K562 (cell line): ENCODE data around the gene PIGB. TPM values are rescaled to one million over a fixed set of nuclear protein-coding genes. Genes with fewer than 3 reads are reported as not detected.
A peak's percentile ranks its signal among the peaks of the same experiment; 100 is the strongest.

Source experiments
- ADNP ChIP-seq: fragments of 200-800 bp; sonication (Bioruptor generic); IDR thresholded peaks from 2 replicates; pipeline ENCODE4 v1.6.1; 2016; ENCODE audit warnings: missing genetic modification characterization, missing compliant biosample characterization
- CC2D1A ChIP-seq: fragments of 450-650 bp; IDR thresholded peaks from 2 replicates; pipeline ENCODE4 v1.6.1; 2017; ENCODE audit warnings: mild to moderate bottlenecking
- HMG20B ChIP-seq: fragments of 250-450 bp; sonication (Bioruptor Pico); IDR thresholded peaks from 2 replicates; pipeline ENCODE4 v1.5.0; 2021; ENCODE audit warnings: mild to moderate bottlenecking
- MBD2 ChIP-seq: sonication (generic); IDR thresholded peaks from 2 replicates; pipeline ENCODE4 v1.6.1; 2016; ENCODE audit warnings: low read depth, borderline replicate concordance
- OTX1 ChIP-seq: fragments of 450-650 bp; formaldehyde crosslinking; IDR thresholded peaks from 2 replicates; pipeline ENCODE4 v1.4.0; 2022; ENCODE audit warnings: mild to moderate bottlenecking
- PYGO2 ChIP-seq: fragments of 450-650 bp; IDR thresholded peaks from 2 replicates; pipeline ENCODE4 v1.6.1; 2016; ENCODE audit warnings: mild to moderate bottlenecking, missing genetic modification characterization, moderate library complexity, missing compliant biosample characterization
- SMARCE1 ChIP-seq: fragments of 450-650 bp; IDR thresholded peaks from 2 replicates; pipeline ENCODE4 v1.7.1; 2016; ENCODE audit warnings: mild to moderate bottlenecking
- WHSC1 ChIP-seq: IDR thresholded peaks from one replicate; pipeline ENCODE4 v1.6.1; 2012; ENCODE audit warnings: low read length, control low read depth, inconsistent platforms
- ZKSCAN3 ChIP-seq: fragments of 250-450 bp; sonication (Bioruptor Pico); IDR thresholded peaks from 2 replicates; pipeline ENCODE4 v1.4.0; 2020
- ZNF232 ChIP-seq: sonication (generic); formaldehyde crosslinking; IDR thresholded peaks from 2 replicates; pipeline ENCODE4 v1.8.0; 2022; ENCODE audit warnings: mild to moderate bottlenecking, missing genetic modification reagents
- ZNF583 ChIP-seq: fragments of 250-450 bp; sonication (Bioruptor Pico); IDR thresholded peaks from 2 replicates; pipeline ENCODE4 v1.4.0; 2020
- ZNF764 ChIP-seq: fragments of 250-450 bp; sonication (Bioruptor Pico); IDR thresholded peaks from 2 replicates; pipeline ENCODE4 v1.4.0; 2020; ENCODE audit warnings: low read depth, mild to moderate bottlenecking, moderate library complexity
- polyA plus RNA-seq, 8 experiments: library from polyadenylated mRNA; depleted of rRNA in 4 of 8; stranded (reverse) in 5 of 8; unstranded in 3 of 8; fragments of >200 nt; fragmentation: Nextera tagmentation in 2 of 8; fragmentation: Illumina TruSeq in 1 of 8; extraction: Ambion mirVana in 2 of 8; extraction: Trizol in 1 of 8; gene quantifications; 2 replicates each; pipeline versions ENCODE4 v1.2.1 to v1.2.3, GENCODE V29; 2011 to 2014; ENCODE audit warnings: inconsistent platforms in 1 of 8, missing spikeins in 1 of 8
- total RNA-seq, 7 experiments: library from RNA; depleted of rRNA in 6 of 7; stranded (reverse); fragments of >200 nt in 6 of 7; fragmentation: Illumina TruSeq in 2 of 7; extraction: Trizol in 2 of 7; gene quantifications; 2 replicates each; pipeline versions ENCODE4 v1.2.1 to v1.2.3, GENCODE V29; 2011 to 2021; ENCODE audit warnings: low replicate concordance in 1 of 7
- TF ChIP-seq, protein P1 (sequence below): IDR thresholded peaks from 2 replicates; pipeline ENCODE4 v1.6.1; 2016; ENCODE audit warnings: missing genetic modification characterization, missing compliant biosample characterization
- TF ChIP-seq, protein P2 (sequence below): fragments of 450-650 bp; IDR thresholded peaks from 2 replicates; pipeline ENCODE4 v1.6.1; 2016; ENCODE audit warnings: missing biosample characterization, missing genetic modification characterization
- TF ChIP-seq, protein P3 (sequence below): fragments of 250-450 bp; sonication (Bioruptor Pico); IDR thresholded peaks from 2 replicates; pipeline ENCODE4 v1.4.0; 2020; ENCODE audit warnings: mild to moderate bottlenecking
- TF ChIP-seq, protein P4 (sequence below): fragments of 250-450 bp; sonication (Bioruptor Pico); IDR thresholded peaks from 2 replicates; pipeline ENCODE4 v1.4.0; 2020; ENCODE audit warnings: mild to moderate bottlenecking, moderate library complexity
- TF ChIP-seq, protein P5 (sequence below): fragments of 450-650 bp; IDR thresholded peaks from 2 replicates; pipeline ENCODE4 v1.6.1; 2016; ENCODE audit warnings: borderline replicate concordance
- TF ChIP-seq, protein P6 (sequence below): sonication (generic); formaldehyde crosslinking; IDR thresholded peaks from 2 replicates; pipeline ENCODE4 v1.8.0; 2022; ENCODE audit warnings: mild to moderate bottlenecking, missing genetic modification reagents

The PIGB gene
- total and polyA plus RNA-seq, 9 of the 15 experiments (the other 6 are each of a cell fraction or from before 2014, with no cell fraction given), result 9.9 to 32.3 (median 18.2) TPM

DNA sequence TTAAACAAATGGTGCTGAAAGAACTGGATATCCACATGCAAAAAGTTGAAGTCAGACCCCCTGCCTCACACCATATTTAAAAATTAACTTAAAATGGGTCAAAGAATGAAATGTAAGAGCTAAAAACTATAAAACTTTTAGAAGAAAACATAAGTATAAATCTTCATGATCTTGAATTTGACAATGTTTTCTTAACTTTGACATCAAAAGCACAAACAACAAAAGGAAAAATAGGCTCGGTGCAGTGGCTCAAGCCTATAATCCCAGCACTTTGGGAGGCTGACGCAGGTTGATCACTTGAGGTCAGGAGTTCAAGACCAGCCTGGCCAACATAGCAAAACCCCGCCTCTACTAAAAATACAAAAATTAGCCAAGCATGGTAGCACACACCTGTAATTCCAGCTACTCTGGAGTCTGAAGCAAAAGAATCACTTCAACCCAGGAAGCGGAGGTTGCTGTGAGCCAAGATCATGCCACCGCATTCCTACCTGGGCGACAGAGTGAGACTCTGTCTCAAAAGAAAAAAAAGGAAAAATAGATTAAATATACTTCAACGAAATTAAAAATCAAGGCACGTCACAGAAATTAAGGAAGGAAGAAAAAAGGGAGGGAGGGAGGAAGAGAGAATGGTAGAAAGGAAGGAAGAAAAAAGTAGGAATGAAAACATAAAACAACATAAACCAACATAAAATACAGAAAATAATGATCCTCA, 30.9 kb upstream of the PIGB start (continued):
- TF ChIP-seq ZNF232 (no peak), MBD2 (no peak), CC2D1A (no peak), SMARCE1 (0 out of 2 replicates have a peak, but pooled peaks have one; percentile 21), PYGO2 (tag) (no peak), HMG20B (CRISPR knock-in tag) (no peak), OTX1 (CRISPR knock-in tag) (0 out of 2 replicates have a peak, but pooled peaks have one; percentile 12), ADNP (tag) (peak; percentile 67), ZKSCAN3 (CRISPR knock-in tag) (no peak), ZNF764 (no peak), ZNF583 (CRISPR knock-in tag) (0 out of 2 replicates have a peak, but pooled peaks have one; percentile 51), WHSC1 (no peak)
- TF ChIP-seq, protein P1, sequence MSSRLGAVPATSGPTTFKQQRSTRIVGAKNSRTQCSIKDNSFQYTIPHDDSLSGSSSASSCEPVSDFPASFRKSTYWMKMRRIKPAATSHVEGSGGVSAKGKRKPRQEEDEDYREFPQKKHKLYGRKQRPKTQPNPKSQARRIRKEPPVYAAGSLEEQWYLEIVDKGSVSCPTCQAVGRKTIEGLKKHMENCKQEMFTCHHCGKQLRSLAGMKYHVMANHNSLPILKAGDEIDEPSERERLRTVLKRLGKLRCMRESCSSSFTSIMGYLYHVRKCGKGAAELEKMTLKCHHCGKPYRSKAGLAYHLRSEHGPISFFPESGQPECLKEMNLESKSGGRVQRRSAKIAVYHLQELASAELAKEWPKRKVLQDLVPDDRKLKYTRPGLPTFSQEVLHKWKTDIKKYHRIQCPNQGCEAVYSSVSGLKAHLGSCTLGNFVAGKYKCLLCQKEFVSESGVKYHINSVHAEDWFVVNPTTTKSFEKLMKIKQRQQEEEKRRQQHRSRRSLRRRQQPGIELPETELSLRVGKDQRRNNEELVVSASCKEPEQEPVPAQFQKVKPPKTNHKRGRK (tag), result peak; percentile 74
- TF ChIP-seq, protein P2, sequence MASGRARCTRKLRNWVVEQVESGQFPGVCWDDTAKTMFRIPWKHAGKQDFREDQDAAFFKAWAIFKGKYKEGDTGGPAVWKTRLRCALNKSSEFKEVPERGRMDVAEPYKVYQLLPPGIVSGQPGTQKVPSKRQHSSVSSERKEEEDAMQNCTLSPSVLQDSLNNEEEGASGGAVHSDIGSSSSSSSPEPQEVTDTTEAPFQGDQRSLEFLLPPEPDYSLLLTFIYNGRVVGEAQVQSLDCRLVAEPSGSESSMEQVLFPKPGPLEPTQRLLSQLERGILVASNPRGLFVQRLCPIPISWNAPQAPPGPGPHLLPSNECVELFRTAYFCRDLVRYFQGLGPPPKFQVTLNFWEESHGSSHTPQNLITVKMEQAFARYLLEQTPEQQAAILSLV, result no peak
- TF ChIP-seq, protein P3, sequence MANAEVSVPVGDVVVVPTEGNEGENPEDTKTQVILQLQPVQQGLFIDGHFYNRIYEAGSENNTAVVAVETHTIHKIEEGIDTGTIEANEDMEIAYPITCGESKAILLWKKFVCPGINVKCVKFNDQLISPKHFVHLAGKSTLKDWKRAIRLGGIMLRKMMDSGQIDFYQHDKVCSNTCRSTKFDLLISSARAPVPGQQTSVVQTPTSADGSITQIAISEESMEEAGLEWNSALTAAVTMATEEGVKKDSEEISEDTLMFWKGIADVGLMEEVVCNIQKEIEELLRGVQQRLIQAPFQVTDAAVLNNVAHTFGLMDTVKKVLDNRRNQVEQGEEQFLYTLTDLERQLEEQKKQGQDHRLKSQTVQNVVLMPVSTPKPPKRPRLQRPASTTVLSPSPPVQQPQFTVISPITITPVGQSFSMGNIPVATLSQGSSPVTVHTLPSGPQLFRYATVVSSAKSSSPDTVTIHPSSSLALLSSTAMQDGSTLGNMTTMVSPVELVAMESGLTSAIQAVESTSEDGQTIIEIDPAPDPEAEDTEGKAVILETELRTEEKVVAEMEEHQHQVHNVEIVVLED (CRISPR knock-in tag), result no peak
- TF ChIP-seq, protein P4, sequence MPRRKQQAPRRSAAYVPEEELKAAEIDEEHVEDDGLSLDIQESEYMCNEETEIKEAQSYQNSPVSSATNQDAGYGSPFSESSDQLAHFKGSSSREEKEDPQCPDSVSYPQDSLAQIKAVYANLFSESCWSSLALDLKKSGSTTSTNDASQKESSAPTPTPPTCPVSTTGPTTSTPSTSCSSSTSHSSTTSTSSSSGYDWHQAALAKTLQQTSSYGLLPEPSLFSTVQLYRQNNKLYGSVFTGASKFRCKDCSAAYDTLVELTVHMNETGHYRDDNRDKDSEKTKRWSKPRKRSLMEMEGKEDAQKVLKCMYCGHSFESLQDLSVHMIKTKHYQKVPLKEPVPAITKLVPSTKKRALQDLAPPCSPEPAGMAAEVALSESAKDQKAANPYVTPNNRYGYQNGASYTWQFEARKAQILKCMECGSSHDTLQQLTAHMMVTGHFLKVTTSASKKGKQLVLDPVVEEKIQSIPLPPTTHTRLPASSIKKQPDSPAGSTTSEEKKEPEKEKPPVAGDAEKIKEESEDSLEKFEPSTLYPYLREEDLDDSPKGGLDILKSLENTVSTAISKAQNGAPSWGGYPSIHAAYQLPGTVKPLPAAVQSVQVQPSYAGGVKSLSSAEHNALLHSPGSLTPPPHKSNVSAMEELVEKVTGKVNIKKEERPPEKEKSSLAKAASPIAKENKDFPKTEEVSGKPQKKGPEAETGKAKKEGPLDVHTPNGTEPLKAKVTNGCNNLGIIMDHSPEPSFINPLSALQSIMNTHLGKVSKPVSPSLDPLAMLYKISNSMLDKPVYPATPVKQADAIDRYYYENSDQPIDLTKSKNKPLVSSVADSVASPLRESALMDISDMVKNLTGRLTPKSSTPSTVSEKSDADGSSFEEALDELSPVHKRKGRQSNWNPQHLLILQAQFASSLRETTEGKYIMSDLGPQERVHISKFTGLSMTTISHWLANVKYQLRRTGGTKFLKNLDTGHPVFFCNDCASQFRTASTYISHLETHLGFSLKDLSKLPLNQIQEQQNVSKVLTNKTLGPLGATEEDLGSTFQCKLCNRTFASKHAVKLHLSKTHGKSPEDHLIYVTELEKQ (CRISPR knock-in tag), result no peak
- TF ChIP-seq, protein P5, sequence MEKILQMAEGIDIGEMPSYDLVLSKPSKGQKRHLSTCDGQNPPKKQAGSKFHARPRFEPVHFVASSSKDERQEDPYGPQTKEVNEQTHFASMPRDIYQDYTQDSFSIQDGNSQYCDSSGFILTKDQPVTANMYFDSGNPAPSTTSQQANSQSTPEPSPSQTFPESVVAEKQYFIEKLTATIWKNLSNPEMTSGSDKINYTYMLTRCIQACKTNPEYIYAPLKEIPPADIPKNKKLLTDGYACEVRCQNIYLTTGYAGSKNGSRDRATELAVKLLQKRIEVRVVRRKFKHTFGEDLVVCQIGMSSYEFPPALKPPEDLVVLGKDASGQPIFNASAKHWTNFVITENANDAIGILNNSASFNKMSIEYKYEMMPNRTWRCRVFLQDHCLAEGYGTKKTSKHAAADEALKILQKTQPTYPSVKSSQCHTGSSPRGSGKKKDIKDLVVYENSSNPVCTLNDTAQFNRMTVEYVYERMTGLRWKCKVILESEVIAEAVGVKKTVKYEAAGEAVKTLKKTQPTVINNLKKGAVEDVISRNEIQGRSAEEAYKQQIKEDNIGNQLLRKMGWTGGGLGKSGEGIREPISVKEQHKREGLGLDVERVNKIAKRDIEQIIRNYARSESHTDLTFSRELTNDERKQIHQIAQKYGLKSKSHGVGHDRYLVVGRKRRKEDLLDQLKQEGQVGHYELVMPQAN, result 0 out of 2 replicates have a peak, but pooled peaks have one; percentile 13
- TF ChIP-seq, protein P6, sequence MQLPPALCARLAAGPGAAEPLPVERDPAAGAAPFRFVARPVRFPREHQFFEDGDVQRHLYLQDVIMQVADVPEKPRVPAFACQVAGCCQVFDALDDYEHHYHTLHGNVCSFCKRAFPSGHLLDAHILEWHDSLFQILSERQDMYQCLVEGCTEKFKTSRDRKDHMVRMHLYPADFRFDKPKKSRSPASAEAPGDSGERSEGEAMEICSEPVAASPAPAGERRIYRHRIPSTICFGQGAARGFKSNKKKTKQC, result no peak
